Measurements from ENCODE around the gene GDF7.

- TF ChIP-seq SMC3 (IDR thresholded peaks at IDR 0.05; ENCODE audit: low read depth, low read length) (no peak), USF2 (IDR thresholded peaks at IDR 0.05; ENCODE audit: borderline replicate concordance, low read depth, low read length) (no peak), CTCF (IDR thresholded peaks at IDR 0.05) (no peak), EZH2phosphoT487 (IDR thresholded peaks at IDR 0.05; ENCODE audit: borderline replicate concordance, low read depth) (no peak), POLR2AphosphoS5 (IDR thresholded peaks at IDR 0.05; ENCODE audit: low read depth, low read length) (no peak)
These were observed 29.8 kb upstream of the GDF7 start for GRCh38 chr2:20637147-20637546.
